ENCODE measurements around the gene AIF1L. TPM values are rescaled to one million over a fixed set of nuclear protein-coding genes. Genes with fewer than 3 reads are reported as not detected.

AIF1L gene
- polyA plus RNA-seq, 3 donors: not detected

- no peak overlapping the region for H3K27ac Mint-ChIP-seq
- peaks cover 8% of the 10 kb centered on the region for H3K4me1 Mint-ChIP-seq
- Histone ChIP-seq H3K27ac (ENCODE audit: low read depth in 1 of 2, low read length in 2 of 2) (no peak overlapping the region), H2AFZ (ENCODE audit: insufficient read depth, low read depth, low read length, poor library complexity, severe bottlenecking) (no peak overlapping the region), H4K20me1 (ENCODE audit: insufficient read depth, low read length) (no peaks in the 10 kb centered on the region), H3K4me1 (ENCODE audit: control insufficient read depth in 1 of 2, insufficient read depth in 2 of 2, low read length in 2 of 2) (peaks cover 4 to 6% of the 10 kb centered on the region in 2 donors), H3K9ac (ENCODE audit: insufficient read depth, low read length, poor library complexity, severe bottlenecking) (no peak overlapping the region), H3K27me3 (ENCODE audit: control insufficient read depth in 2 of 2, insufficient read depth in 2 of 2, low read length in 2 of 2) (peaks cover 10 to 30% of the 10 kb centered on the region in 2 donors), H3K4me2 (replicated peaks; ENCODE audit: extremely low read depth, low read length, poor library complexity, severe bottlenecking) (no peak overlapping the region), H3K4me3 (replicated peaks in 1 of 3; ENCODE audit: low read depth in 2 of 3, low read length in 3 of 3) (no peak overlapping the region), H3K9me3 (replicated peaks in 1 of 2; ENCODE audit: control insufficient read depth in 1 of 2, insufficient read depth in 1 of 2, low read length in 2 of 2) (peaks cover 0 to 5% of the 10 kb centered on the region in 2 donors), H3K79me2 (ENCODE audit: insufficient read depth, low read length) (no peaks in the 10 kb centered on the region), H3K36me3 (replicated peaks in 1 of 2; ENCODE audit: control insufficient read depth in 1 of 2, insufficient read depth in 2 of 2, low read length in 2 of 2) (no peaks in the 10 kb centered on the region)
- no peak overlapping the region for H3K4me3 Mint-ChIP-seq
- H3K27me3 Mint-ChIP-seq (ENCODE audit: low read depth in 3 of 3): peaks cover 30 to 37% (median 33%) of the 10 kb centered on the region in 3 donors
- TF ChIP-seq CTCF (IDR thresholded peaks at IDR 0.05): no peak
- WGBS (ENCODE audit: insufficient coverage): 94% methylated on average over 20 of the region's 24 CpGs
- H3K36me3 Mint-ChIP-seq: peaks cover 0 to 4% of the 10 kb centered on the region in 2 donors
- peaks cover 0 to 7% (median 0%) of the 10 kb centered on the region in 7 donors for H3K9me3 Mint-ChIP-seq
- intact Hi-C loops (cut with micrococcal nuclease): no loop called here
- DNase-seq: no peak
Measured at GRCh38 chr9:131092548-131093440, 3.5 kb upstream of the AIF1L start.

- Mint-ChIP-seq H3K27ac (no peak overlapping the region), H3K36me3 (peaks cover 0 to 4% of the 10 kb centered on the region in 2 donors), H3K9me3 (peaks cover 0 to 7% (median 0%) of the 10 kb centered on the region in 7 donors), H3K27me3 (ENCODE audit: low read depth in 3 of 3) (peaks cover 36 to 44% (median 38%) of the 10 kb centered on the region in 3 donors), H3K4me1 (peaks cover 8% of the 10 kb centered on the region), H3K4me3 (peak overlapping the region in 1 of 2 donors; percentile 63)
- Histone ChIP-seq H3K9ac (ENCODE audit: insufficient read depth, low read length, poor library complexity, severe bottlenecking) (no peak overlapping the region), H3K4me2 (replicated peaks; ENCODE audit: extremely low read depth, low read length, poor library complexity, severe bottlenecking) (no peak overlapping the region), H2AFZ (ENCODE audit: insufficient read depth, low read depth, low read length, poor library complexity, severe bottlenecking) (no peak overlapping the region), H3K4me3 (replicated peaks in 1 of 3; ENCODE audit: low read depth in 2 of 3, low read length in 3 of 3) (no peak overlapping the region), H3K36me3 (replicated peaks in 1 of 2; ENCODE audit: control insufficient read depth in 1 of 2, insufficient read depth in 2 of 2, low read length in 2 of 2) (no peaks in the 10 kb centered on the region), H3K79me2 (ENCODE audit: insufficient read depth, low read length) (no peaks in the 10 kb centered on the region), H3K27ac (ENCODE audit: low read depth in 1 of 2, low read length in 2 of 2) (no peak overlapping the region), H4K20me1 (ENCODE audit: insufficient read depth, low read length) (no peaks in the 10 kb centered on the region), H3K4me1 (ENCODE audit: control insufficient read depth in 1 of 2, insufficient read depth in 2 of 2, low read length in 2 of 2) (peaks cover 4 to 6% of the 10 kb centered on the region in 2 donors), H3K9me3 (replicated peaks in 1 of 2; ENCODE audit: control insufficient read depth in 1 of 2, insufficient read depth in 1 of 2, low read length in 2 of 2) (peaks cover 0 to 5% of the 10 kb centered on the region in 2 donors), H3K27me3 (ENCODE audit: control insufficient read depth in 2 of 2, insufficient read depth in 2 of 2, low read length in 2 of 2) (peaks cover 10 to 37% of the 10 kb centered on the region in 2 donors)
- no peak for TF ChIP-seq CTCF (IDR thresholded peaks at IDR 0.05)
- intact Hi-C loops (cut with micrococcal nuclease): no loop called here
- WGBS (ENCODE audit: insufficient coverage): 100% methylated on average over 2 of the region's 5 CpGs
- DNase-seq: no peak
Measured at GRCh38 chr9:131094015-131094414, 2.3 kb upstream of the AIF1L start.
